GM23338 (cell line): Measurements from ENCODE around the gene NCOA1. TPM values are rescaled to one million over a fixed set of nuclear protein-coding genes. Genes with fewer than 3 reads are reported as not detected.

Experiments
- ATAC-seq: fragments of 200-7000 bp; cut with Tn5 transposase; 3 replicates; pipeline ENCODE4 v1.9.1; 2020
- DNase-seq: peaks from one replicate; pipeline ENCODE4 v3.0.0-alpha.2; 2015; ENCODE audit warnings: low spot score
- H2AFZ ChIP-seq: fragments of 200-600 bp; sonication (generic); 2 replicates; pipeline ENCODE4 v1.8.0; 2016; ENCODE audit warnings: antibody characterized with exemption, mild to moderate bottlenecking, moderate library complexity
- H3F3A ChIP-seq: fragments of 200-600 bp; sonication (generic); replicated peaks from 2 replicates; pipeline ENCODE4 v1.8.0; 2017; ENCODE audit warnings: antibody characterized with exemption, mixed run types, low read depth
- H3K27ac ChIP-seq: fragments of 200-600 bp; sonication (generic); 2 replicates; pipeline ENCODE4 v1.6.1; 2016; ENCODE audit warnings: low read depth
- H3K27me3 ChIP-seq: fragments of 200-600 bp; sonication (generic); 2 replicates; pipeline ENCODE4 v1.8.0; 2016; ENCODE audit warnings: mild to moderate bottlenecking, mixed run types, moderate library complexity; ENCODE audit not compliant: insufficient read depth
- H3K36me3 ChIP-seq: fragments of 200-600 bp; sonication (generic); 2 replicates; pipeline ENCODE4 v1.8.0; 2016; ENCODE audit warnings: mild to moderate bottlenecking; ENCODE audit not compliant: insufficient read depth
- H3K4me1 ChIP-seq: fragments of 200-600 bp; sonication (generic); 2 replicates; pipeline ENCODE4 v1.8.0; 2016; ENCODE audit warnings: mild to moderate bottlenecking, moderate library complexity; ENCODE audit not compliant: insufficient read depth
- H3K4me2 ChIP-seq: fragments of 200-600 bp; sonication (generic); 2 replicates; pipeline ENCODE4 v1.7.1; 2017; ENCODE audit warnings: mixed run types
- H3K4me3 ChIP-seq: fragments of 200-600 bp; sonication (generic); 2 replicates; pipeline ENCODE4 v1.6.1; 2016; ENCODE audit warnings: mixed run types
- H3K79me2 ChIP-seq: fragments of 200-600 bp; sonication (generic); replicated peaks from 2 replicates; pipeline ENCODE4 v1.8.0; 2017; ENCODE audit warnings: mild to moderate bottlenecking; ENCODE audit not compliant: insufficient read depth
- H3K9me2 ChIP-seq: fragments of 200-600 bp; sonication (generic); 2 replicates; pipeline ENCODE4 v1.8.0; 2017; ENCODE audit not compliant: insufficient read depth
- H4K20me1 ChIP-seq: fragments of 200-600 bp; sonication (generic); replicated peaks from 2 replicates; pipeline ENCODE4 v1.8.0; 2017; ENCODE audit warnings: mild to moderate bottlenecking; ENCODE audit not compliant: insufficient read depth
- H3K27ac Mint-ChIP-seq: 2 replicates; pipeline ENCODE4 v1.8.0; 2020; ENCODE audit warnings: inconsistent platforms, mild to moderate bottlenecking, moderate library complexity, mixed read lengths
- H3K27me3 Mint-ChIP-seq: 3 replicates; pipeline ENCODE4 v1.8.0; 2022; ENCODE audit warnings: low read depth, mild to moderate bottlenecking, moderate library complexity, mixed read lengths, inconsistent platforms; ENCODE audit not compliant: insufficient read depth, poor library complexity
- H3K36me3 Mint-ChIP-seq: 3 replicates; pipeline ENCODE4 v1.8.0; 2021; ENCODE audit warnings: low read depth, mild to moderate bottlenecking, inconsistent platforms, moderate library complexity, mixed read lengths
- H3K4me1 Mint-ChIP-seq: 3 replicates; pipeline ENCODE4 v1.8.0; 2020; ENCODE audit warnings: mild to moderate bottlenecking, inconsistent platforms, mixed read lengths
- H3K4me3 Mint-ChIP-seq: 3 replicates; pipeline ENCODE4 v1.8.0; 2021; ENCODE audit warnings: moderate library complexity, mild to moderate bottlenecking, inconsistent platforms, mixed read lengths
- H3K9me3 Mint-ChIP-seq: 3 replicates; pipeline ENCODE4 v1.8.0; 2020; ENCODE audit warnings: moderate library complexity, mild to moderate bottlenecking, inconsistent platforms, mixed read lengths
- EZH2 ChIP-seq: fragments of 200-600 bp; sonication (generic); IDR thresholded peaks from one replicate; pipeline ENCODE4 v1.8.0; 2017; ENCODE audit warnings: antibody characterized with exemption, mild to moderate bottlenecking, low read depth; ENCODE audit not compliant: unreplicated experiment
- JUNB ChIP-seq: IDR thresholded peaks from one replicate; pipeline ENCODE4 v1.6.1; 2016; ENCODE audit warnings: antibody characterized with exemption; ENCODE audit not compliant: unreplicated experiment
- NANOG ChIP-seq: IDR thresholded peaks from 2 replicates; pipeline ENCODE4 v1.6.1; 2016; ENCODE audit warnings: antibody characterized with exemption, borderline replicate concordance
- STAT1 ChIP-seq: IDR thresholded peaks from one replicate; pipeline ENCODE4 v1.6.1; 2016; ENCODE audit warnings: antibody characterized with exemption; ENCODE audit not compliant: unreplicated experiment
- ZNF114 ChIP-seq: fragments of 250-450 bp; sonication (Bioruptor Pico); IDR thresholded peaks from 2 replicates; pipeline ENCODE4 v1.5.0; 2020; ENCODE audit warnings: mild to moderate bottlenecking, moderate library complexity
- ZNF331 ChIP-seq: fragments of 250-450 bp; sonication (Bioruptor Pico); IDR thresholded peaks from 2 replicates; pipeline ENCODE4 v1.5.0; 2020; ENCODE audit warnings: low read depth, mild to moderate bottlenecking, moderate library complexity
- polyA plus RNA-seq: library from polyadenylated mRNA; unstranded; fragments of >200 nt; fragmentation: Nextera tagmentation; extraction: Ambion mirVana; gene quantifications from 2 replicates; pipeline ENCODE4 v1.2.1, GENCODE V29; 2016
- total RNA-seq: library from RNA; depleted of rRNA; stranded (reverse); fragments of >200 nt; shearing (Covaris generic); gene quantifications from 2 replicates; pipeline ENCODE4 v1.2.3, GENCODE V29; 2014
- TF ChIP-seq, protein P1 (sequence below), 2 experiments: fragments of 200-600 bp in 1 of 2; sonication (generic) in 1 of 2; conservative IDR thresholded peaks; 2 replicates each; pipeline versions ENCODE4 v1.5.1 to v1.6.1; 2016 to 2017; ENCODE audit warnings: antibody characterized with exemption in 2 of 2, low read depth in 2 of 2, mild to moderate bottlenecking in 2 of 2, moderate library complexity in 1 of 2
- TF ChIP-seq, protein P2 (sequence below): fragments of 250-450 bp; sonication (Bioruptor Pico); IDR thresholded peaks from 2 replicates; pipeline ENCODE4 v1.5.0; 2020; ENCODE audit warnings: mild to moderate bottlenecking, moderate library complexity

Gene NCOA1
- total and polyA plus RNA-seq, 2 experiments from 2014 or later, result 7.1 to 15.1 TPM

DNA sequence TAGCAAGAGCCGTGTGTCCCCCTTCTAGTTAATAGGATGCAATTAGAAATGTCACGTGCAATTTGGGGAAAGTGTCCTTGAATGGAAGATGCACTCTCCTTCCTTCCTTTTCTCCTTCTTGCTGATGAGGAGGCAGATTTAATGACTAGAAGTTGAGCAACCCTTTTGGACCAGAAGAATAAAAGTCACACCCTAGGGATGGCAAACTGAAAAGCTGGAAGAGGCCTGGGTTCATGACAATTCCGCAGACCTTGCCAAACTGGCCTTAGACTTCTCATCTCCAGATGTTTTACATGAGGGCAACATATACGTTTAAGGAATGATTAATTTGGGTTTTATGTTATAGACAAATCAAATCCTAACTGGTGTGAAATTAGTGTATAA is 38.6 kb upstream of the NCOA1 start:
- Histone ChIP-seq H3K4me1 (no peaks in the 10 kb centered on the region), H3F3A (no peaks in the 10 kb centered on the region), H3K27me3 (no peaks in the 10 kb centered on the region), H3K4me2 (no peak overlapping the region), H3K4me3 (no peak overlapping the region), H3K27ac (no peak overlapping the region), H3K9me2 (no peaks in the 10 kb centered on the region), H3K79me2 (no peaks in the 10 kb centered on the region), H3K36me3 (0 out of 2 replicates have a peak, but pooled peaks cover 4% of the 10 kb centered on the region), H4K20me1 (no peaks in the 10 kb centered on the region), H2AFZ (no peak overlapping the region)
- DNase-seq (no peak), ATAC-seq (no peak)
- H3K27me3 Mint-ChIP-seq, result no peaks in the 10 kb centered on the region
- no peak overlapping the region for H3K27ac Mint-ChIP-seq
- H3K9me3 Mint-ChIP-seq, result peaks cover 10% of the 10 kb centered on the region; the same call in 2 of the 3 replicates
- TF ChIP-seq ZNF114 (CRISPR knock-in tag), result no peak
- peaks cover 9% of the 10 kb centered on the region for H3K4me1 Mint-ChIP-seq
- 0 out of 3 replicates have a peak, but pooled peaks cover 3% of the 10 kb centered on the region for H3K36me3 Mint-ChIP-seq
- no peak overlapping the region for H3K4me3 Mint-ChIP-seq

DNA sequence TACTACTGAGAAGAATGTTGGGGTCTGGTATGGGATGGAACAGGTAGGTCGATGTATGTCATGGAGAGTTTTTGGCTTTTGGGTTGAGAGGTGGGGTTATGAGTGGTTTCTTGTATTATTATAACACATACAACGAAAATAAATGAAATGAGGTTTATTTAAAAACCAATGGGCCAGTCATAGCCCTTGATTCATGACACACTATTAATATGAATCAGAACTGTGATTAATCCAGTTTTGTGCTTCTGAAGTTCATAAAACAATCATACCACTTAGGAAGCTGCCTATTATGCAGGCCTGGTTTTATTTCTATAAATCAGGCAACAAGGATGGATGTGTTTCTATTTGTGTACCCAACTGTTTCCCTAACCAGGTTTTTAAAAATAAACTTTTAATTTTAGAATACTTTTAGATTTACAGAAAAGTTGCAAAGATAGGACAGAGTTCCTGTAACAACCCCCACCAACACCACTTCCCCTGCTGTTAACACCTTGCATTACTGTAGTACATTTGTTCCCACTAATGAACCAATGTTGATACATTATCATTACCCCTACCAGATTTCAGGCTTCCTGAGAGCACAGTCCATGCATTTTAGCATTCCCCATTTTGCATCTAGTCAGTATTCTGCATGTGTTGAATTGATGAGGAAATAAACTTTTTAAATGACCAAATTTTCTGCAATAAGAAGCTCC is 37.5 kb upstream of the NCOA1 start:
- no peaks in the 10 kb centered on the region for H4K20me1 ChIP-seq
- no peak overlapping the region for H3K4me3 Mint-ChIP-seq
- H3F3A ChIP-seq, result no peaks in the 10 kb centered on the region
- no peaks in the 10 kb centered on the region for H3K9me2 ChIP-seq
- no peak overlapping the region for H3K27ac ChIP-seq
- peaks cover 9% of the 10 kb centered on the region for H3K4me1 Mint-ChIP-seq
- H3K27me3 ChIP-seq, result no peaks in the 10 kb centered on the region
- H3K79me2 ChIP-seq, result no peaks in the 10 kb centered on the region
- no peaks in the 10 kb centered on the region for H3K4me1 ChIP-seq
- no peak overlapping the region for H2AFZ ChIP-seq
- 0 out of 3 replicates have a peak, but pooled peaks cover 3% of the 10 kb centered on the region for H3K36me3 Mint-ChIP-seq
- no peak overlapping the region for H3K27ac Mint-ChIP-seq
- H3K9me3 Mint-ChIP-seq, result peaks cover 7% of the 10 kb centered on the region; the same call in 2 of the 3 replicates
- H3K36me3 ChIP-seq, result 0 out of 2 replicates have a peak, but pooled peaks cover 4% of the 10 kb centered on the region
- TF ChIP-seq, protein P1, sequence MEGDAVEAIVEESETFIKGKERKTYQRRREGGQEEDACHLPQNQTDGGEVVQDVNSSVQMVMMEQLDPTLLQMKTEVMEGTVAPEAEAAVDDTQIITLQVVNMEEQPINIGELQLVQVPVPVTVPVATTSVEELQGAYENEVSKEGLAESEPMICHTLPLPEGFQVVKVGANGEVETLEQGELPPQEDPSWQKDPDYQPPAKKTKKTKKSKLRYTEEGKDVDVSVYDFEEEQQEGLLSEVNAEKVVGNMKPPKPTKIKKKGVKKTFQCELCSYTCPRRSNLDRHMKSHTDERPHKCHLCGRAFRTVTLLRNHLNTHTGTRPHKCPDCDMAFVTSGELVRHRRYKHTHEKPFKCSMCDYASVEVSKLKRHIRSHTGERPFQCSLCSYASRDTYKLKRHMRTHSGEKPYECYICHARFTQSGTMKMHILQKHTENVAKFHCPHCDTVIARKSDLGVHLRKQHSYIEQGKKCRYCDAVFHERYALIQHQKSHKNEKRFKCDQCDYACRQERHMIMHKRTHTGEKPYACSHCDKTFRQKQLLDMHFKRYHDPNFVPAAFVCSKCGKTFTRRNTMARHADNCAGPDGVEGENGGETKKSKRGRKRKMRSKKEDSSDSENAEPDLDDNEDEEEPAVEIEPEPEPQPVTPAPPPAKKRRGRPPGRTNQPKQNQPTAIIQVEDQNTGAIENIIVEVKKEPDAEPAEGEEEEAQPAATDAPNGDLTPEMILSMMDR (conservative IDR thresholded peaks at IDR 0.05; ENCODE audit: low read depth in 2 of 2), result no peak
- no peak for TF ChIP-seq ZNF331
- no peak for TF ChIP-seq NANOG
- no peak for TF ChIP-seq STAT1
- TF ChIP-seq JUNB, result no peak
- no peak for TF ChIP-seq EZH2
- TF ChIP-seq ZNF114 (CRISPR knock-in tag), result no peak
- no peaks in the 10 kb centered on the region for H3K27me3 Mint-ChIP-seq
- ATAC-seq, result no peak
- no peak overlapping the region for H3K4me2 ChIP-seq
- no peak overlapping the region for H3K4me3 ChIP-seq
- no peak for DNase-seq

DNA sequence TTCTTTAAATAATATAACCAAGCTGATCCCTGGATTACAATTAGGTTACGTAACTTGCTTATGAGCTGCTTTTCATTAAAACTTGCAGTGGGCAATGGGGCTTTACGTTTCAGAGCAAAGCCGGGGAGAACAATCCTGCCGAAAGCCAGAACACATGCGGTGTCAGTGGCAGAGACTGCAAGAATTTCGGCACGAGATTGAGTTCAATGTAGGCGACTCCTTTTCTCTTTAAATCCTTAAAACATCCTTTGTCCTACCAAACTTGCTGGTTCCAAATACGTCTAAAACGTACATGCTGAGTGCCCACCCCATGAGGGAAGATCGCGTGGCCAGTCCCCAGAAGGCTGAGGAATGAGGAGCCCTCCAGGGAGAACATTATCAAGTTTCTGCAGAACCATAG is 36.8 kb upstream of the NCOA1 start:
- Histone ChIP-seq H3K79me2 (no peaks in the 10 kb centered on the region), H3K27ac (no peak overlapping the region), H3K4me2 (no peak overlapping the region), H3K9me2 (no peaks in the 10 kb centered on the region), H3K4me1 (no peaks in the 10 kb centered on the region), H2AFZ (peak overlapping the region; percentile 85), H4K20me1 (no peaks in the 10 kb centered on the region), H3K36me3 (0 out of 2 replicates have a peak, but pooled peaks cover 2% of the 10 kb centered on the region), H3F3A (no peaks in the 10 kb centered on the region), H3K27me3 (no peaks in the 10 kb centered on the region), H3K4me3 (no peak overlapping the region)
- Mint-ChIP-seq H3K9me3 (peaks cover 6% of the 10 kb centered on the region; the same call in 2 of the 3 replicates), H3K4me3 (no peak overlapping the region), H3K36me3 (0 out of 3 replicates have a peak, but pooled peaks cover 3% of the 10 kb centered on the region), H3K4me1 (peaks cover 9% of the 10 kb centered on the region), H3K27ac (peak overlapping the region; percentile 23; the same call in 1 of the 2 replicates), H3K27me3 (no peaks in the 10 kb centered on the region)
- DNase-seq, result no peak
- peak; percentile 38; the same call in 2 of the 3 replicates for ATAC-seq
- no peak for TF ChIP-seq NANOG
- TF ChIP-seq, protein P2, sequence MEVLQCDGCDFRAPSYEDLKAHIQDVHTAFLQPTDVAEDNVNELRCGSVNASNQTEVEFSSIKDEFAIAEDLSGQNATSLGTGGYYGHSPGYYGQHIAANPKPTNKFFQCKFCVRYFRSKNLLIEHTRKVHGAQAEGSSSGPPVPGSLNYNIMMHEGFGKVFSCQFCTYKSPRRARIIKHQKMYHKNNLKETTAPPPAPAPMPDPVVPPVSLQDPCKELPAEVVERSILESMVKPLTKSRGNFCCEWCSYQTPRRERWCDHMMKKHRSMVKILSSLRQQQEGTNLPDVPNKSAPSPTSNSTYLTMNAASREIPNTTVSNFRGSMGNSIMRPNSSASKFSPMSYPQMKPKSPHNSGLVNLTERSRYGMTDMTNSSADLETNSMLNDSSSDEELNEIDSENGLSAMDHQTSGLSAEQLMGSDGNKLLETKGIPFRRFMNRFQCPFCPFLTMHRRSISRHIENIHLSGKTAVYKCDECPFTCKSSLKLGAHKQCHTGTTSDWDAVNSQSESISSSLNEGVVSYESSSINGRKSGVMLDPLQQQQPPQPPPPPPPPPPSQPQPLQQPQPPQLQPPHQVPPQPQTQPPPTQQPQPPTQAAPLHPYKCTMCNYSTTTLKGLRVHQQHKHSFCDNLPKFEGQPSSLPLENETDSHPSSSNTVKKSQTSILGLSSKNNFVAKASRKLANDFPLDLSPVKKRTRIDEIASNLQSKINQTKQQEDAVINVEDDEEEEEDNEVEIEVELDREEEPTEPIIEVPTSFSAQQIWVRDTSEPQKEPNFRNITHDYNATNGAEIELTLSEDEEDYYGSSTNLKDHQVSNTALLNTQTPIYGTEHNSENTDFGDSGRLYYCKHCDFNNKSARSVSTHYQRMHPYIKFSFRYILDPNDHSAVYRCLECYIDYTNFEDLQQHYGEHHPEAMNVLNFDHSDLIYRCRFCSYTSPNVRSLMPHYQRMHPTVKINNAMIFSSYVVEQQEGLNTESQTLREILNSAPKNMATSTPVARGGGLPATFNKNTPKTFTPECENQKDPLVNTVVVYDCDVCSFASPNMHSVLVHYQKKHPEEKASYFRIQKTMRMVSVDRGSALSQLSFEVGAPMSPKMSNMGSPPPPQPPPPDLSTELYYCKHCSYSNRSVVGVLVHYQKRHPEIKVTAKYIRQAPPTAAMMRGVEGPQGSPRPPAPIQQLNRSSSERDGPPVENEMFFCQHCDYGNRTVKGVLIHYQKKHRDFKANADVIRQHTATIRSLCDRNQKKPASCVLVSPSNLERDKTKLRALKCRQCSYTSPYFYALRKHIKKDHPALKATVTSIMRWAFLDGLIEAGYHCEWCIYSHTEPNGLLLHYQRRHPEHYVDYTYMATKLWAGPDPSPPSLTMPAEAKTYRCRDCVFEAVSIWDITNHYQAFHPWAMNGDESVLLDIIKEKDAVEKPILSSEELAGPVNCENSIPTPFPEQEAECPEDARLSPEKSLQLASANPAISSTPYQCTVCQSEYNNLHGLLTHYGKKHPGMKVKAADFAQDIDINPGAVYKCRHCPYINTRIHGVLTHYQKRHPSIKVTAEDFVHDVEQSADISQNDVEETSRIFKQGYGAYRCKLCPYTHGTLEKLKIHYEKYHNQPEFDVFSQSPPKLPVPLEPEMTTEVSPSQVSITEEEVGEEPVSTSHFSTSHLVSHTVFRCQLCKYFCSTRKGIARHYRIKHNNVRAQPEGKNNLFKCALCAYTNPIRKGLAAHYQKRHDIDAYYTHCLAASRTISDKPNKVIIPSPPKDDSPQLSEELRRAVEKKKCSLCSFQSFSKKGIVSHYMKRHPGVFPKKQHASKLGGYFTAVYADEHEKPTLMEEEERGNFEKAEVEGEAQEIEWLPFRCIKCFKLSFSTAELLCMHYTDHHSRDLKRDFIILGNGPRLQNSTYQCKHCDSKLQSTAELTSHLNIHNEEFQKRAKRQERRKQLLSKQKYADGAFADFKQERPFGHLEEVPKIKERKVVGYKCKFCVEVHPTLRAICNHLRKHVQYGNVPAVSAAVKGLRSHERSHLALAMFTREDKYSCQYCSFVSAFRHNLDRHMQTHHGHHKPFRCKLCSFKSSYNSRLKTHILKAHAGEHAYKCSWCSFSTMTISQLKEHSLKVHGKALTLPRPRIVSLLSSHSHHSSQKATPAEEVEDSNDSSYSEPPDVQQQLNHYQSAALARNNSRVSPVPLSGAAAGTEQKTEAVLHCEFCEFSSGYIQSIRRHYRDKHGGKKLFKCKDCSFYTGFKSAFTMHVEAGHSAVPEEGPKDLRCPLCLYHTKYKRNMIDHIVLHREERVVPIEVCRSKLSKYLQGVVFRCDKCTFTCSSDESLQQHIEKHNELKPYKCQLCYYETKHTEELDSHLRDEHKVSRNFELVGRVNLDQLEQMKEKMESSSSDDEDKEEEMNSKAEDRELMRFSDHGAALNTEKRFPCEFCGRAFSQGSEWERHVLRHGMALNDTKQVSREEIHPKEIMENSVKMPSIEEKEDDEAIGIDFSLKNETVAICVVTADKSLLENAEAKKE (CRISPR knock-in tag), result no peak
- no peak for TF ChIP-seq JUNB
- no peak for TF ChIP-seq ZNF331
